Liver (tissue), 3 donors: ENCODE measurements around the gene C2CD4D.

ENCODE experiments used
- CTCF ChIP-seq: fragments of 150-350 bp; IDR thresholded peaks from 2 replicates; pipeline ENCODE4 v1.5.1; 2017; ENCODE audit warnings: improper control_type of control experiment, low read depth, low read length; ENCODE audit not compliant: missing input control
- GABPA ChIP-seq, 2 donors: IDR thresholded peaks in 1 of 2; conservative IDR thresholded peaks in 1 of 2; 2 replicates each; pipeline ENCODE4 v1.6.1; 2016; ENCODE audit warnings: antibody characterized with exemption in 2 of 2, mild to moderate bottlenecking in 1 of 2, moderate library complexity in 1 of 2
- HNF4A ChIP-seq, 2 donors: conservative IDR thresholded peaks; 2 replicates each; pipeline ENCODE4 v1.6.1; 2016; ENCODE audit warnings: antibody characterized with exemption in 2 of 2, mild to moderate bottlenecking in 2 of 2
- JUND ChIP-seq, 2 donors: IDR thresholded peaks; 2 replicates each; pipeline ENCODE4 v1.6.1; 2016; ENCODE audit warnings: antibody characterized with exemption in 2 of 2
- MAX ChIP-seq: IDR thresholded peaks from 2 replicates; pipeline ENCODE4 v1.6.1; 2016; ENCODE audit warnings: antibody characterized with exemption
- RAD21 ChIP-seq, 2 donors: IDR thresholded peaks; 2 replicates each; pipeline ENCODE4 v1.6.1; 2016; ENCODE audit warnings: antibody characterized with exemption in 2 of 2, mild to moderate bottlenecking in 2 of 2
- RXRA ChIP-seq, 2 donors: IDR thresholded peaks; 2 replicates each; pipeline ENCODE4 v1.6.1; 2017 to 2018; ENCODE audit warnings: antibody characterized with exemption in 2 of 2, mild to moderate bottlenecking in 1 of 2
- SP1 ChIP-seq: IDR thresholded peaks from 2 replicates; pipeline ENCODE4 v1.6.1; 2018; ENCODE audit warnings: antibody characterized with exemption, mild to moderate bottlenecking
- donor health status: healthy.
- donor health status: healthy.

GRCh38 chr1:151798571-151798970, 41.0 kb downstream of the C2CD4D start:
- TF ChIP-seq MAX (no peak), SP1 (no peak), CTCF (no peak), GABPA (IDR thresholded peaks at IDR 0.05 in 1 of 2, conservative IDR thresholded peaks at IDR 0.05 in 1 of 2) (no peak), RAD21 (IDR thresholded peaks at IDR 0.05) (no peak), HNF4A (conservative IDR thresholded peaks at IDR 0.05) (no peak), RXRA (IDR thresholded peaks at IDR 0.05) (no peak), JUND (IDR thresholded peaks at IDR 0.05) (no peak)
